Measurements from ENCODE around the gene ZNF423.

GRCh38 chr16:49839017-49839825 is 16.7 kb downstream of the ZNF423 start:
- TF ChIP-seq CTCF (IDR thresholded peaks at IDR 0.05) (no peak), POLR2A (IDR thresholded peaks at IDR 0.05) (no peak)

Measured in lower leg skin (tissue), 3 donors.